Hepatocyte (in vitro differentiated cells): ENCODE data around the gene CD226. TPM values are rescaled to one million over a fixed set of nuclear protein-coding genes. Genes with fewer than 3 reads are reported as not detected.
"Not testable (repeated sequence)": the region's sequence is repeated elsewhere in the genome, so short reads cannot be mapped to it uniquely, and the experiment has no call there.

ENCODE experiments used
- DNase-seq: peaks from one replicate; pipeline ENCODE4 v3.0.0-alpha.2; 2016; ENCODE audit warnings: low spot score
- H2AFZ ChIP-seq: fragments of 200-600 bp; sonication (generic); 2 replicates; pipeline ENCODE4 v1.6.0; 2016; ENCODE audit warnings: antibody characterized with exemption, mild to moderate bottlenecking
- H3K27ac ChIP-seq: fragments of 200-600 bp; sonication (generic); 2 replicates; pipeline ENCODE4 v1.5.1; 2016; ENCODE audit warnings: mild to moderate bottlenecking
- H3K27me3 ChIP-seq: fragments of 200-600 bp; sonication (generic); 2 replicates; pipeline ENCODE4 v1.6.1; 2016
- H3K36me3 ChIP-seq: fragments of 200-600 bp; sonication (generic); replicated peaks from 2 replicates; pipeline ENCODE4 v1.5.1; 2016; ENCODE audit warnings: low read depth; ENCODE audit not compliant: insufficient read depth
- H3K4me1 ChIP-seq: fragments of 200-600 bp; sonication (generic); 2 replicates; pipeline ENCODE4 v1.5.1; 2016; ENCODE audit warnings: mild to moderate bottlenecking, moderate library complexity; ENCODE audit not compliant: insufficient read depth
- H3K4me2 ChIP-seq: fragments of 200-600 bp; sonication (generic); 2 replicates; pipeline ENCODE4 v1.6.0; 2016
- H3K4me3 ChIP-seq: fragments of 200-600 bp; sonication (generic); 2 replicates; pipeline ENCODE4 v1.5.1; 2016; ENCODE audit warnings: mild to moderate bottlenecking
- H3K79me2 ChIP-seq: fragments of 200-600 bp; sonication (generic); 2 replicates; pipeline ENCODE4 v1.6.0; 2017; ENCODE audit warnings: mild to moderate bottlenecking
- H3K9me2 ChIP-seq: fragments of 200-600 bp; sonication (generic); replicated peaks from 2 replicates; pipeline ENCODE4 v1.6.0; 2017; ENCODE audit warnings: mild to moderate bottlenecking; ENCODE audit not compliant: insufficient read depth
- H3K9me3 ChIP-seq: fragments of 200-600 bp; sonication (generic); 2 replicates; pipeline ENCODE4 v1.5.1; 2016; ENCODE audit warnings: low read depth, mild to moderate bottlenecking
- H4K20me1 ChIP-seq: fragments of 200-600 bp; sonication (generic); 2 replicates; pipeline ENCODE4 v1.6.0; 2016; ENCODE audit warnings: mild to moderate bottlenecking; ENCODE audit not compliant: insufficient read depth, poor library complexity, severe bottlenecking
- CTCF ChIP-seq: fragments of 200-600 bp; sonication (generic); IDR thresholded peaks from 2 replicates; pipeline ENCODE4 v1.5.1; 2016; ENCODE audit warnings: antibody characterized with exemption, mild to moderate bottlenecking; ENCODE audit not compliant: poor library complexity
- EZH2 ChIP-seq: fragments of 200-600 bp; sonication (generic); IDR thresholded peaks from 2 replicates; pipeline ENCODE4 v1.6.1; 2016; ENCODE audit warnings: antibody characterized with exemption, mild to moderate bottlenecking, borderline replicate concordance
- EZH2phosphoT487 ChIP-seq: fragments of 200-600 bp; sonication (generic); IDR thresholded peaks from one replicate; pipeline ENCODE4 v1.6.1; 2018; ENCODE audit warnings: antibody characterized with exemption, mild to moderate bottlenecking, low read depth, moderate library complexity; ENCODE audit not compliant: unreplicated experiment, severe bottlenecking
- WGBS: methylation state at CpG from one replicate; pipeline ENCODE4 v1.1.6; 2016; ENCODE audit warnings: low lambda C conversion rate; ENCODE audit errors: missing lambda C conversion rate; 5-methylcytosine and 5-hydroxymethylcytosine counted together
- polyA plus RNA-seq: library from polyadenylated mRNA; unstranded; fragments of >200 nt; fragmentation: Nextera tagmentation; extraction: Ambion mirVana; gene quantifications from 2 replicates; pipeline ENCODE4 v1.2.1, GENCODE V29; 2016
- total RNA-seq: library from RNA; depleted of rRNA; stranded (reverse); fragments of >200 nt; gene quantifications from 2 replicates; pipeline ENCODE4 v1.2.3, GENCODE V29; 2014

The CD226 gene
- total and polyA plus RNA-seq, 2 experiments from 2014 or later, result 0.07 TPM; not detected in 1

DNA sequence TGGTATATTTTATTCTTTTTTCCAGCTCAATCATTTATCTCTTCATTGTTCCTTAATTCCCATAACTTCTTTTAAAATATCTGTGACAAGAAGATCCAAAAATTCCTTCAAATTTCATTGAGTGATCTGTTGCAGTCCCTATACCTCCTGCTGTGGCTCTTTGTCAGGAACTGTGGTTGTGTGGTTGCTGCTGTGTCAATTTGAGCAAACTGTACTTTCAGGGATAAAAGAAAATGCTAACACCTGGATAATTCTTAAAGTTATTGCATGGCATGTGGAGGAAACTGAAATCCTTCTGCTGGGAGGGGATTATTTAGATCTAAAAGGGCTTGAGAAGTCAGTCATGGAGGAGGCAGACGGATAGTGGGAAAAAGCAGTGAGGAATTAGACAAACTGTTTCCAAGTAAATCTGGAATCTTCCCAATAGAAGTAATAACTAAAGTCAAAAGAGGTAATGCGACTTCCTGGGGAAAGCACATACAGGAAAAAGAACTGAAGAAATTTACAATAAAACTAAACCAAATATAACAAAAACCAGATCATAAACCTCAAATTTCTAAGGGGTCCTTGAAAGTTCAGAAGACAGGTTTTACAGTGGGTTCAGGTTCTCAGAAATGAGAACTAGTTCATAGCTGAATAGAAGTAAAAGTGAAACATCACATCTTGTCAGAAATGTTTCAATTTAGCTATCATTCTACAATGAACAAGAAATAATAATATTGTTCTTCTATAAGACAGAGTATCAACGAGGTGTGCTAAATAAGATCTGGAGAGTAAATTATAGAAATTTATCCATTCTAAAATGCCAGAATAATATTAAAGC lies 33.5 kb upstream of the CD226 start:
- no peak for DNase-seq
- WGBS, result 86% methylated on average over 3 of the region's 3 CpGs
- H3K4me1 ChIP-seq, result no peaks in the 10 kb centered on the region
- H3K9me2 ChIP-seq, result no peaks in the 10 kb centered on the region
- H2AFZ ChIP-seq, result no peak overlapping the region
- no peaks in the 10 kb centered on the region for H3K9me3 ChIP-seq
- no peaks in the 10 kb centered on the region for H3K79me2 ChIP-seq
- H4K20me1 ChIP-seq, result no peaks in the 10 kb centered on the region
- H3K36me3 ChIP-seq, result no peaks in the 10 kb centered on the region
- TF ChIP-seq EZH2phosphoT487, result no peak
- TF ChIP-seq EZH2, result no peak
- TF ChIP-seq CTCF, result no peak
- H3K4me2 ChIP-seq, result no peak overlapping the region
- H3K4me3 ChIP-seq, result no peak overlapping the region
- H3K27me3 ChIP-seq, result no peaks in the 10 kb centered on the region
- H3K27ac ChIP-seq, result no peak overlapping the region

DNA sequence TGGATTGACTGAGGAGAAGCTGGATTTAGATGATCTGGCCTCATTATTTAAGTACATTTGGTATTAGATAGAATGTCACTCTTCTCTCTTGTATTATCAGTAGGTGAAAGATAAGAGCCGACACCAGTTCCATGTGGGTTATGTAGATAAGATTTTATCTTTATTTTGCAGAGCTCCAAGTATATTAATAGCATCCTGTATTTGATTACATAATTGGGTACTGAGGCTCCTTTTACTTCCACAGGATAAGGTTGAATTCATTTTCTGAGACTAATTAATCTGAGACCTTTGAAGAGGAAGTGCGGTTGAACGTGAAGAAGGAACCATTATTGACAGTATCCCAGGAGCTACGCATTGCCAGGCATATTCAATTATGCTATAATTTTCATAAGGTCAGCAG lies 32.8 kb upstream of the CD226 start:
- WGBS, result 63% methylated on average over 4 of the region's 4 CpGs
- no peaks in the 10 kb centered on the region for H3K36me3 ChIP-seq
- no peak overlapping the region for H2AFZ ChIP-seq
- TF ChIP-seq EZH2 (no peak), CTCF (no peak)
- H3K4me3 ChIP-seq, result no peak overlapping the region
- H3K4me1 ChIP-seq, result no peaks in the 10 kb centered on the region
- no peak for DNase-seq
- H3K27me3 ChIP-seq, result no peaks in the 10 kb centered on the region
- no peaks in the 10 kb centered on the region for H3K79me2 ChIP-seq
- no peaks in the 10 kb centered on the region for H3K9me2 ChIP-seq
- H3K27ac ChIP-seq, result no peak overlapping the region
- no peak overlapping the region for H3K4me2 ChIP-seq
- no peaks in the 10 kb centered on the region for H4K20me1 ChIP-seq
- H3K9me3 ChIP-seq, result no peaks in the 10 kb centered on the region

- no peaks in the 10 kb centered on the region for H4K20me1 ChIP-seq
- H3K9me3 ChIP-seq, result no peaks in the 10 kb centered on the region
- H3K4me3 ChIP-seq, result no peak overlapping the region
- H2AFZ ChIP-seq, result no peak overlapping the region
- DNase-seq, result no peak
- H3K79me2 ChIP-seq, result no peaks in the 10 kb centered on the region
- H3K9me2 ChIP-seq, result no peaks in the 10 kb centered on the region
- 90% methylated on average over 13 of the region's 13 CpGs for WGBS
- H3K4me2 ChIP-seq, result no peak overlapping the region
- H3K36me3 ChIP-seq, result no peaks in the 10 kb centered on the region
- H3K27me3 ChIP-seq, result no peaks in the 10 kb centered on the region
- TF ChIP-seq CTCF (no peak), EZH2phosphoT487 (no peak), EZH2 (no peak)
- H3K4me1 ChIP-seq, result no peaks in the 10 kb centered on the region
- no peak overlapping the region for H3K27ac ChIP-seq
These were observed 31.4 kb upstream of the CD226 start for GRCh38 chr18:69978732-69979715.

GRCh38 chr18:69975294-69975693 lies 27.6 kb upstream of the CD226 start:
- not testable (repeated sequence) for H3K4me2 ChIP-seq, H2AFZ ChIP-seq, H3K27ac ChIP-seq, DNase-seq, H3K4me3 ChIP-seq, H3K4me1 ChIP-seq, H3K79me2 ChIP-seq, H4K20me1 ChIP-seq, H3K9me3 ChIP-seq, H3K36me3 ChIP-seq, H3K9me2 ChIP-seq, H3K27me3 ChIP-seq
- 94% methylated on average over 4 of the region's 4 CpGs for WGBS
